Endodermal cell (in vitro differentiated cells): Measurements from ENCODE around the gene SND1. TPM values are rescaled to one million over a fixed set of nuclear protein-coding genes. Genes with fewer than 3 reads are reported as not detected.

Experiments used
- DNase-seq: peaks from one replicate; pipeline ENCODE4 v3.0.0-alpha.2; 2017
- H3K27ac ChIP-seq: 2 replicates; pipeline ENCODE4 v1.5.1; 2013; ENCODE audit warnings: mild to moderate bottlenecking, low read depth, low read length, moderate library complexity
- H3K27me3 ChIP-seq: 2 replicates; pipeline ENCODE4 v1.6.1; 2013; ENCODE audit warnings: mild to moderate bottlenecking, low read length, moderate library complexity; ENCODE audit not compliant: insufficient read depth, control insufficient read depth, poor library complexity, severe bottlenecking
- H3K36me3 ChIP-seq: 2 replicates; pipeline ENCODE4 v1.7.0; 2013; ENCODE audit warnings: mild to moderate bottlenecking, low read length, moderate library complexity; ENCODE audit not compliant: control insufficient read depth, insufficient read depth
- H3K4me1 ChIP-seq: one replicate; pipeline ENCODE4 v1.7.0; 2013; ENCODE audit warnings: low read length; ENCODE audit not compliant: control insufficient read depth, insufficient read depth
- H3K4me3 ChIP-seq: 2 replicates; pipeline ENCODE4 v1.5.1; 2013; ENCODE audit warnings: mild to moderate bottlenecking, low read length, moderate library complexity
- H3K9ac ChIP-seq: 2 replicates; pipeline ENCODE4 v1.6.1; 2013; ENCODE audit warnings: mild to moderate bottlenecking, low read length, moderate library complexity; ENCODE audit not compliant: poor library complexity, severe bottlenecking; ENCODE audit errors: extremely low read depth
- H3K9me3 ChIP-seq: 2 replicates; pipeline ENCODE4 v1.6.1; 2013; ENCODE audit warnings: mild to moderate bottlenecking, low read length, moderate library complexity; ENCODE audit not compliant: control insufficient read depth
- H3K27ac Mint-ChIP-seq: 2 replicates; pipeline ENCODE4 v1.8.0; 2020; ENCODE audit warnings: mixed read lengths
- H3K27me3 Mint-ChIP-seq: 2 replicates; pipeline ENCODE4 v1.8.0; 2021; ENCODE audit warnings: mild to moderate bottlenecking, mixed read lengths; ENCODE audit not compliant: insufficient read depth
- H3K36me3 Mint-ChIP-seq: 2 replicates; pipeline ENCODE4 v1.8.0; 2020; ENCODE audit warnings: low read depth, mixed read lengths
- H3K4me1 Mint-ChIP-seq: 2 replicates; pipeline ENCODE4 v1.8.0; 2020; ENCODE audit warnings: mixed read lengths
- H3K4me3 Mint-ChIP-seq: 2 replicates; pipeline ENCODE4 v1.8.0; 2020; ENCODE audit warnings: mild to moderate bottlenecking, moderate library complexity, mixed read lengths
- H3K9me3 Mint-ChIP-seq: 2 replicates; pipeline ENCODE4 v1.8.0; 2020; ENCODE audit warnings: mild to moderate bottlenecking, mixed read lengths
- CTCF ChIP-seq: fragments of 200-600 bp; sonication (generic); conservative IDR thresholded peaks from 2 replicates; pipeline ENCODE4 v1.5.0; 2021; ENCODE audit warnings: antibody characterized with exemption, mild to moderate bottlenecking
- WGBS, 2 experiments: methylation state at CpG; one replicate each; pipeline versions ENCODE4 v1.1.5 to v1.1.7; 2013; ENCODE audit warnings: missing lambda C conversion rate in 2 of 2, mixed read lengths in 1 of 2; ENCODE audit not compliant: insufficient coverage in 1 of 2, insufficient read length in 1 of 2; 5-methylcytosine and 5-hydroxymethylcytosine counted together
- total RNA-seq, 2 donors: library from RNA; stranded (reverse); fragmentation: NEBNext Ultra II Directional in 1 of 2; extraction: Animal tissue kit (Norgen Biotek cat#: 25700) in 1 of 2; gene quantifications; 2 replicates in 1 of 2; 3 replicates in 1 of 2; pipeline ENCODE4 v1.2.1, GENCODE V29; 2021

The SND1 gene
- total RNA-seq, 2 donors from 2014 or later = 240 to 267 TPM

GRCh38 chr7:127905491-127906330 lies 253.7 kb downstream of the SND1 start:
- Histone ChIP-seq H3K9ac (no peak overlapping the region), H3K4me1 (peaks cover 21% of the 10 kb centered on the region), H3K36me3 (peaks cover 23% of the 10 kb centered on the region), H3K27ac (no peak overlapping the region), H3K27me3 (no peaks in the 10 kb centered on the region), H3K9me3 (no peaks in the 10 kb centered on the region), H3K4me3 (no peak overlapping the region)
- no peaks in the 10 kb centered on the region for H3K27me3 Mint-ChIP-seq
- H3K4me3 Mint-ChIP-seq = no peak overlapping the region
- WGBS, 2 experiments = 95% methylated on average over 2 of the region's 2 CpGs; no CpG with 5 or more reads in 1 of the 2 experiments
- H3K4me1 Mint-ChIP-seq = peaks cover 41% of the 10 kb centered on the region
- no peak for TF ChIP-seq CTCF
- no peaks in the 10 kb centered on the region for H3K9me3 Mint-ChIP-seq
- DNase-seq = no peak
- H3K36me3 Mint-ChIP-seq = peaks cover 9% of the 10 kb centered on the region
- no peak overlapping the region for H3K27ac Mint-ChIP-seq

GRCh38 chr7:127907110-127908040 lies 255.4 kb downstream of the SND1 start:
- Histone ChIP-seq H3K4me1 (peaks cover 8% of the 10 kb centered on the region), H3K27me3 (no peaks in the 10 kb centered on the region), H3K27ac (no peak overlapping the region), H3K9me3 (no peaks in the 10 kb centered on the region), H3K4me3 (no peak overlapping the region), H3K9ac (no peak overlapping the region), H3K36me3 (peaks cover 23% of the 10 kb centered on the region)
- no peak for TF ChIP-seq CTCF
- no peak for DNase-seq
- Mint-ChIP-seq H3K36me3 (peaks cover 7% of the 10 kb centered on the region), H3K4me3 (no peak overlapping the region), H3K27me3 (no peaks in the 10 kb centered on the region), H3K27ac (peak overlapping the region; percentile 22), H3K9me3 (no peaks in the 10 kb centered on the region), H3K4me1 (peaks cover 29% of the 10 kb centered on the region)
- 96 to 100% methylated on average over 5 to 6 of the region's 6 CpGs for WGBS, 2 experiments

- Mint-ChIP-seq H3K4me3 (no peak overlapping the region), H3K4me1 (peaks cover 33% of the 10 kb centered on the region), H3K27me3 (no peaks in the 10 kb centered on the region), H3K9me3 (no peaks in the 10 kb centered on the region), H3K36me3 (peaks cover 7% of the 10 kb centered on the region), H3K27ac (no peak overlapping the region)
- no peak for TF ChIP-seq CTCF
- Histone ChIP-seq H3K27ac (no peak overlapping the region), H3K4me1 (peaks cover 7% of the 10 kb centered on the region), H3K9me3 (no peaks in the 10 kb centered on the region), H3K36me3 (peaks cover 23% of the 10 kb centered on the region), H3K4me3 (no peak overlapping the region), H3K9ac (no peak overlapping the region), H3K27me3 (no peaks in the 10 kb centered on the region)
- no peak for DNase-seq
- WGBS, 2 experiments = 97 to 100% methylated on average over 1 to 4 of the region's 4 CpGs
Measured at GRCh38 chr7:127908430-127909258, 256.6 kb downstream of the SND1 start.
